HFFc6 (cell line): Measurements from ENCODE around the gene POLE. TPM values are rescaled to one million over a fixed set of nuclear protein-coding genes. Genes with fewer than 3 reads are reported as not detected.

Experiments
- DNase-seq: peaks from one replicate; pipeline ENCODE4 v3.0.0-alpha.2; 2018
- H3K27ac Mint-ChIP-seq: 2 replicates; pipeline ENCODE4 v1.8.0; 2020; ENCODE audit warnings: mild to moderate bottlenecking, mixed read lengths
- H3K27me3 Mint-ChIP-seq: 2 replicates; pipeline ENCODE4 v1.8.0; 2021; ENCODE audit warnings: mild to moderate bottlenecking, moderate library complexity, mixed read lengths; ENCODE audit not compliant: insufficient read depth
- H3K36me3 Mint-ChIP-seq: 2 replicates; pipeline ENCODE4 v1.8.0; 2021; ENCODE audit warnings: low read depth, mixed read lengths
- H3K4me1 Mint-ChIP-seq: 2 replicates; pipeline ENCODE4 v1.8.0; 2020; ENCODE audit warnings: low read depth, mixed read lengths
- H3K4me3 Mint-ChIP-seq: 2 replicates; pipeline ENCODE4 v1.8.0; 2020; ENCODE audit warnings: mild to moderate bottlenecking, moderate library complexity, mixed read lengths
- H3K9me3 Mint-ChIP-seq: 2 replicates; pipeline ENCODE4 v1.8.0; 2020; ENCODE audit warnings: mild to moderate bottlenecking, mixed read lengths
- total RNA-seq, 6 experiments: library from RNA; stranded (reverse); fragmentation: NEBNext Ultra II Directional; extraction: Animal tissue kit (Norgen Biotek cat#: 25700); gene quantifications; 2 replicates in 1 of 6; 3 replicates in 5 of 6; pipeline ENCODE4 v1.2.3, GENCODE V29; 2021
- TF ChIP-seq, protein P1 (sequence below): fragments of 200-600 bp; sonication (generic); IDR thresholded peaks from 2 replicates; pipeline ENCODE4 v1.5.0; 2021; ENCODE audit warnings: antibody characterized with exemption, mild to moderate bottlenecking

The POLE gene
- total RNA-seq, 6 experiments from 2014 or later: 19.4 to 35.5 (median 29.3) TPM

DNA sequence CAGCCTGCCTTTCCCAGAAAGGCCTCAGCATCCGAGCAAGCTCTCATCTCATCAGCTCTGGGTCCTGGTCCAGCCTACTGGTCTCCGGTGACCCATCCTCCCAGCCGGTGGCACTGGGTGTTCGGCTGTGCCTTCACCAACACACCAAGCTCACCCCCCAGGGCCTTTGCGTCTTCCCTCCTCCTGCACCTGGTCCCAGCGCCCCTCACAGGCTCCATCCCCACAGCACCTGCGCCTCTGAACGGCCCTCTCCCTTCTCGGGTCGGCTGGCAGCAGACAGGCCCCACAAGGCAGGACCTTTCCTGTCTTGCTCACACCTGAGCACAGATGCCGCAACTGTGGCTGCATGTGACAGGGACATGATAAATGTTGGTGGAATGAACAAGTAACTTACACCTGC, 55.5 kb downstream of the POLE start:
- H3K27me3 Mint-ChIP-seq: peaks cover 3% of the 10 kb centered on the region

DNA sequence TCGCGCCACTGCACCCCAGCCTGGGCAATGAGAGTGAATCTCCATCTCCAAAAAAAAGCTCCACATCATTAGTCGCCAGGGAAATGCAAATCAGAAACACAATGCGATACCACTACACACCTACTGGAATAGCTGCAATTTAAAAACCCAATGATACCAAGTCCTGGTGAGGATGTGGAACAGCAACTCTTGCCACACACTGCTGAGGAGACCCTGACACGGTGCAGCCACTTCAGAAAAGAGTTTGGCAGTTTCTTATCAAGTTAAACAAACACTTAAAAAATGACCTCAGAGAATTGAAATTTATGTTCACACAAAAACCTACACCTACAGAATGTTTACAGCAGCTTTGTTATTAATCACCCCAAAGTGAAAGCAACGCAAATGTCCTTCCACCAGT, 56.5 kb downstream of the POLE start:
- H3K27me3 Mint-ChIP-seq: peaks cover 3% of the 10 kb centered on the region
- peaks cover 39% of the 10 kb centered on the region for H3K36me3 Mint-ChIP-seq
- TF ChIP-seq, protein P1, sequence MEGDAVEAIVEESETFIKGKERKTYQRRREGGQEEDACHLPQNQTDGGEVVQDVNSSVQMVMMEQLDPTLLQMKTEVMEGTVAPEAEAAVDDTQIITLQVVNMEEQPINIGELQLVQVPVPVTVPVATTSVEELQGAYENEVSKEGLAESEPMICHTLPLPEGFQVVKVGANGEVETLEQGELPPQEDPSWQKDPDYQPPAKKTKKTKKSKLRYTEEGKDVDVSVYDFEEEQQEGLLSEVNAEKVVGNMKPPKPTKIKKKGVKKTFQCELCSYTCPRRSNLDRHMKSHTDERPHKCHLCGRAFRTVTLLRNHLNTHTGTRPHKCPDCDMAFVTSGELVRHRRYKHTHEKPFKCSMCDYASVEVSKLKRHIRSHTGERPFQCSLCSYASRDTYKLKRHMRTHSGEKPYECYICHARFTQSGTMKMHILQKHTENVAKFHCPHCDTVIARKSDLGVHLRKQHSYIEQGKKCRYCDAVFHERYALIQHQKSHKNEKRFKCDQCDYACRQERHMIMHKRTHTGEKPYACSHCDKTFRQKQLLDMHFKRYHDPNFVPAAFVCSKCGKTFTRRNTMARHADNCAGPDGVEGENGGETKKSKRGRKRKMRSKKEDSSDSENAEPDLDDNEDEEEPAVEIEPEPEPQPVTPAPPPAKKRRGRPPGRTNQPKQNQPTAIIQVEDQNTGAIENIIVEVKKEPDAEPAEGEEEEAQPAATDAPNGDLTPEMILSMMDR: no peak
- no peak for DNase-seq
- no peaks in the 10 kb centered on the region for H3K4me1 Mint-ChIP-seq
- H3K4me3 Mint-ChIP-seq: no peak overlapping the region
- no peaks in the 10 kb centered on the region for H3K9me3 Mint-ChIP-seq
- no peak overlapping the region for H3K27ac Mint-ChIP-seq

More for the DNA sequence above, 55.5 kb downstream of the POLE start:
- H3K36me3 Mint-ChIP-seq: peaks cover 44% of the 10 kb centered on the region
- no peak overlapping the region for H3K4me3 Mint-ChIP-seq
- TF ChIP-seq, protein P1: no peak
- DNase-seq: no peak
- H3K4me1 Mint-ChIP-seq: no peaks in the 10 kb centered on the region
- no peak overlapping the region for H3K27ac Mint-ChIP-seq
- H3K9me3 Mint-ChIP-seq: no peaks in the 10 kb centered on the region

DNA sequence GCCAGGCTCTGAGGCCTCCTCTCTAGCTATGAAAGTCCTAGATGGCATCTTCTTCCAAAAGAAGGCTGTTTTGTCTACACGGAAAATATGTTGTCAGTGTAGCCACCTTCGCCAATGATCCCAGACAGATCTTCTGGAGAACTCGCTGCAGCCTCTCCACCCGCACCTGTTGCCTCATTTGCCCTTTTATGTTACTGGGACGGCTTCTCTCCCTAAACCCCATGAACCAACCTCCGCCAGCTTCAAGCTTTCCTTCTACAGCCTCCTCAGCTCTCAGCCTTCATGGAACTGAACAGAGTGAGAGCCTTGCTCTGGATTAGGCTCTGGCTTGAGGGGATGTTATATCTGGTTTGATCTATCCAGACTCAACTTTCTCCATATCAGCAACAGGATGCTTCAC, 57.8 kb downstream of the POLE start:
- H3K9me3 Mint-ChIP-seq: no peaks in the 10 kb centered on the region
- peaks cover 34% of the 10 kb centered on the region for H3K36me3 Mint-ChIP-seq
- H3K27ac Mint-ChIP-seq: no peak overlapping the region
- H3K27me3 Mint-ChIP-seq: peaks cover 3% of the 10 kb centered on the region
- H3K4me1 Mint-ChIP-seq: no peaks in the 10 kb centered on the region
- DNase-seq: no peak
- no peak overlapping the region for H3K4me3 Mint-ChIP-seq
- TF ChIP-seq, protein P1: no peak

DNA sequence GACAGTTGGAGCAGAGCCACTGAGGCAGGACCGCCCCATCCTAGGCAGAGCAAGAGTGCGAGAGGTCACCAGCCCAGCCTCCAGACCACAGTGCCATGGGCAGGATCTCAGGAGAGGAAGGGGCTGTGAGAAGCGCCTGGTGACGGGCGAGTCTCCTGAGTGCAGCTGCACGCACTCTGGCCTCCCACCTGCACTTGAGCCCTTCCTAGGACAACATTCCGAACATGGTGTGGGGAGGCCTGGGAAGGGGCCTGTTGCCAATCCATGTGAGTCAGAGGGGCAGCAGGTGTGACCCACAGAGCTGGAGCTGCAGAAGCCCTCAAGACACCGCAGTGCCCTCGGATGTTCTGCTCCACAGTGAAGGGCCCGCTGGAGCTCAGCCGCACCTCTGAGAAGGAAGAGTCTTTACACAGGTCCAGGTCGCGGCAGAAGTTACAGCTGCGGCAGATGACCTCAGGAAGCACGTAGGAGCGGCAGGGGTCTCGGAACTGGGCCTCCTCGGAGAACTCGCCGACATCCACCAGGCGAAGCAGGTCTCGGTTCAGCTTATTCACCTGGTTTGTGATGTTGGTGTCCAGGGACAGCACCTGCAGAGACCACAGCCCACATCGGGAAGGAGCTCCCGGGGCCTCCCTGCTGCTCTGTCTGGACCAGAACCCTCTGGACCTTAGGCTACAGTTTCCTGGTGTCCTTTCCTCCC, 61.3 kb downstream of the POLE start:
- H3K9me3 Mint-ChIP-seq: no peaks in the 10 kb centered on the region
- no peak for DNase-seq
- peaks cover 3% of the 10 kb centered on the region for H3K27me3 Mint-ChIP-seq
- H3K36me3 Mint-ChIP-seq: peaks cover 22% of the 10 kb centered on the region
- no peak overlapping the region for H3K4me3 Mint-ChIP-seq
- TF ChIP-seq, protein P1: no peak
- no peak overlapping the region for H3K27ac Mint-ChIP-seq
- peaks cover 16% of the 10 kb centered on the region for H3K4me1 Mint-ChIP-seq

DNA sequence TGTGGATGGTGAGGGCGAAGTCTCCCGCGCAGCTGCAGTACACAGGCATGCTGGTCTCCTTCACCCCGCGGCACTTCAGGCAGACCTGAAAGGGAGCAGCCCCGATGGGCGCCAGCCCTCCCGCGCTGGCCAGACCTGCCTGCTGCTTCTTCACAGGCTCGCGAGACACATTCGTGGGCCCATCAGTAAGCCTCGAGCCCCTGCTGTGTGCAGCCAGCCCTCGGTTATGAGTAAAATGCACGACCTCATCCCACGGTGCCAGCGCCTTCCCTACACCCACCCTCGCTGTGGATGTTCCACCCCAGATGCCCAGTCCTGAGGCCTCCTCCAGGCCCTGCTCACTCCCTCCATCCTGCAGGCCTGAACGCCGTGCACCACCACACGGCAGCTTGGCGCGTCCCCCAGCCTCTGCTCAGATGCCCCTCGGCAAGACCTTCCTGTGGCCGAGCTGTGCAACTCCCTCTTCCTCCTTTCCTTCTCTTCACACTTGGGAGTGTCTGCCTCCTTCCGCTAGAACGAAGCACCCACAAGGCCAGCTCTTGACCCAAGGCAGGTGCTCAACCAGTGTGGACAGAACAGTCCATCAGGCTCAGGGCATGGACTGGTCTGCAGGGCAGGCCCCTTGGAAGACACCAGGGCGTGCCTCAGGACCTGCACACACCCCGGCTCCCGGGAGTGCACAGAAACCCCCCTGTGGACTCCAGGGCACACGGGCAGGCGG, 62.1 kb downstream of the POLE start:
- no peak for DNase-seq
- Mint-ChIP-seq H3K4me3 (no peak overlapping the region), H3K4me1 (peaks cover 16% of the 10 kb centered on the region), H3K27me3 (peaks cover 2% of the 10 kb centered on the region), H3K27ac (no peak overlapping the region), H3K36me3 (peaks cover 19% of the 10 kb centered on the region), H3K9me3 (no peaks in the 10 kb centered on the region)
- TF ChIP-seq, protein P1: no peak
